A673 (cell line): Measurements from ENCODE around the gene ADGRL2. TPM values are rescaled to one million over a fixed set of nuclear protein-coding genes. Genes with fewer than 3 reads are reported as not detected.

Experiments used
- BruUV-seq: library from RNA; stranded (reverse); fragments of 400-500 nt; replicated peaks from 2 replicates; lab custom pipeline; 2021; lab: Mats Ljungman, UMichigan
- CTCF ChIA-PET: fragments of 300-600 bp; sonication (Branson Sonifier 250); formaldehyde crosslinking; loops from one replicate; lab custom pipeline; 2022; ENCODE audit warnings: antibody characterized with exemption; lab: Charles Lee
- POLR2A ChIA-PET: fragments of 300-600 bp; sonication (Branson Sonifier 250); formaldehyde crosslinking; loops from one replicate; lab custom pipeline; 2022; ENCODE audit warnings: antibody characterized with exemption; ENCODE audit not compliant: low non-redundant PET; lab: Charles Lee
- DNase-seq: peaks from one replicate; pipeline ENCODE4 v3.0.0-alpha.2; 2015; ENCODE audit warnings: low spot score
- H3K27ac ChIP-seq: fragments of 200-600 bp; sonication (generic); 2 replicates; pipeline ENCODE4 v1.5.1; 2016; ENCODE audit warnings: mixed run types, low read depth, mild to moderate bottlenecking, mixed read lengths, antibody characterized with exemption, low read length; ENCODE audit not compliant: poor library complexity, severe bottlenecking
- H3K27me3 ChIP-seq: fragments of 200-600 bp; sonication (generic); replicated peaks from 2 replicates; pipeline ENCODE4 v1.6.1; 2017; ENCODE audit warnings: mixed run types, low read depth, mild to moderate bottlenecking, mixed read lengths, antibody characterized with exemption, low read length; ENCODE audit not compliant: insufficient read depth, poor library complexity
- H3K36me3 ChIP-seq: fragments of 200-600 bp; sonication (generic); 2 replicates; pipeline ENCODE4 v1.6.1; 2016; ENCODE audit warnings: mixed run types, mild to moderate bottlenecking, mixed read lengths, antibody characterized with exemption, low read length; ENCODE audit not compliant: insufficient read depth, poor library complexity, severe bottlenecking
- H3K4me1 ChIP-seq: fragments of 200-600 bp; sonication (generic); 2 replicates; pipeline ENCODE4 v1.6.1; 2017; ENCODE audit warnings: mixed run types, mild to moderate bottlenecking, mixed read lengths, antibody characterized with exemption, low read length; ENCODE audit not compliant: insufficient read depth, poor library complexity, severe bottlenecking
- H3K4me3 ChIP-seq: fragments of 200-600 bp; sonication (generic); 2 replicates; pipeline ENCODE4 v1.5.1; 2016; ENCODE audit warnings: low read depth, mixed run types, mild to moderate bottlenecking, mixed read lengths, low read length; ENCODE audit not compliant: poor library complexity, severe bottlenecking
- H3K9me3 ChIP-seq: fragments of 200-600 bp; sonication (generic); 2 replicates; pipeline ENCODE4 v1.6.1; 2016; ENCODE audit warnings: mixed run types, low read depth, mild to moderate bottlenecking, mixed read lengths, antibody characterized with exemption, low read length; ENCODE audit not compliant: poor library complexity, severe bottlenecking
- CTCF ChIP-seq: fragments of 300-800, 200-600 bp; sonication (generic); conservative IDR thresholded peaks from 2 replicates; pipeline ENCODE4 v1.5.1; 2017; ENCODE audit warnings: low read depth, mild to moderate bottlenecking, antibody characterized with exemption, low read length, moderate library complexity, mixed read lengths
- EZH2 ChIP-seq: fragments of 200-600 bp; sonication (generic); IDR thresholded peaks from 2 replicates; pipeline ENCODE4 v1.6.1; 2017; ENCODE audit warnings: borderline replicate concordance, low read depth, mild to moderate bottlenecking, mixed read lengths, antibody characterized with exemption, low read length; ENCODE audit not compliant: poor library complexity, severe bottlenecking
- intact Hi-C: fragments of 100-400 bp; cut with micrococcal nuclease; formaldehyde crosslinking; loops from one replicate; pipeline ENCODE4 v1.10.0; 2022; ENCODE audit not compliant: unreplicated experiment
- total RNA-seq: library from RNA; stranded (reverse); gene quantifications from 2 replicates; pipeline ENCODE4 v1.2.3, GENCODE V29; 2021

ADGRL2 gene
- total RNA-seq, 1 experiment from 2014 or later = 1.5 TPM

- H3K9me3 ChIP-seq = no peaks in the 10 kb centered on the region
- H3K27me3 ChIP-seq = no peaks in the 10 kb centered on the region
- intact Hi-C loops = no loop called here
- H3K4me1 ChIP-seq = no peaks in the 10 kb centered on the region
- no peaks in the 10 kb centered on the region for H3K36me3 ChIP-seq
- TF ChIP-seq CTCF (no peak), EZH2 (no peak)
- H3K27ac ChIP-seq = no peak overlapping the region
- ChIA-PET CTCF (no interaction called here), POLR2A (no interaction called here)
- BruUV-seq = no TSS peak
- no peak overlapping the region for H3K4me3 ChIP-seq
- DNase-seq = no peak
These were observed 22.3 kb downstream of the ADGRL2 start for GRCh38 chr1:81823082-81823481.

- H3K27ac ChIP-seq = no peak overlapping the region
- ChIA-PET POLR2A (no interaction called here), CTCF (no interaction called here)
- intact Hi-C loops = no loop called here
- no peaks in the 10 kb centered on the region for H3K36me3 ChIP-seq
- TF ChIP-seq CTCF (no peak), EZH2 (no peak)
- H3K4me1 ChIP-seq = no peaks in the 10 kb centered on the region
- no peaks in the 10 kb centered on the region for H3K9me3 ChIP-seq
- H3K27me3 ChIP-seq = no peaks in the 10 kb centered on the region
- no TSS peak for BruUV-seq
- H3K4me3 ChIP-seq = no peak overlapping the region
- no peak for DNase-seq
These were observed 24.0 kb downstream of the ADGRL2 start for GRCh38 chr1:81824759-81825158.

GRCh38 chr1:81827942-81828341 lies 27.2 kb downstream of the ADGRL2 start:
- TF ChIP-seq EZH2 (no peak), CTCF (no peak)
- H3K27ac ChIP-seq = no peak overlapping the region
- intact Hi-C loops = no loop called here
- H3K36me3 ChIP-seq = no peaks in the 10 kb centered on the region
- ChIA-PET CTCF (no interaction called here), POLR2A (no interaction called here)
- peaks cover 7% of the 10 kb centered on the region for H3K27me3 ChIP-seq
- no TSS peak for BruUV-seq
- DNase-seq = no peak
- no peak overlapping the region for H3K4me3 ChIP-seq
- H3K9me3 ChIP-seq = no peaks in the 10 kb centered on the region
- no peaks in the 10 kb centered on the region for H3K4me1 ChIP-seq
